Kidney epithelial cell (primary cell): ENCODE measurements around the gene FUT3. TPM values are rescaled to one million over a fixed set of nuclear protein-coding genes. Genes with fewer than 3 reads are reported as not detected.

Source experiments
- DNase-seq: peaks from one replicate; pipeline ENCODE4 v3.0.0-alpha.2; 2010; ENCODE audit warnings: low read depth
- H3K27me3 ChIP-seq: 2 replicates; pipeline ENCODE4 v1.6.0; 2011; ENCODE audit warnings: low read length; ENCODE audit not compliant: control insufficient read depth, insufficient read depth
- H3K36me3 ChIP-seq: 2 replicates; pipeline ENCODE4 v1.5.1; 2011; ENCODE audit warnings: low read length; ENCODE audit not compliant: control insufficient read depth, insufficient read depth
- H3K4me3 ChIP-seq: 2 replicates; pipeline ENCODE4 v1.5.1; 2011; ENCODE audit warnings: low read depth, mild to moderate bottlenecking, control low read depth, low read length
- total RNA-seq: library from RNA; depleted of rRNA; stranded (reverse); fragments of >200 nt; gene quantifications from 2 replicates; pipeline ENCODE4 v1.2.3, GENCODE V29; 2015
- TF ChIP-seq, protein P1 (sequence below): IDR thresholded peaks from 2 replicates; pipeline ENCODE4 v1.5.1; 2011; ENCODE audit warnings: mild to moderate bottlenecking, moderate library complexity, low read length, control low read depth, inconsistent platforms; ENCODE audit not compliant: insufficient read depth, poor library complexity, severe bottlenecking

FUT3 gene
- total RNA-seq, 1 donor from 2014 or later, result 8.8 TPM

DNA sequence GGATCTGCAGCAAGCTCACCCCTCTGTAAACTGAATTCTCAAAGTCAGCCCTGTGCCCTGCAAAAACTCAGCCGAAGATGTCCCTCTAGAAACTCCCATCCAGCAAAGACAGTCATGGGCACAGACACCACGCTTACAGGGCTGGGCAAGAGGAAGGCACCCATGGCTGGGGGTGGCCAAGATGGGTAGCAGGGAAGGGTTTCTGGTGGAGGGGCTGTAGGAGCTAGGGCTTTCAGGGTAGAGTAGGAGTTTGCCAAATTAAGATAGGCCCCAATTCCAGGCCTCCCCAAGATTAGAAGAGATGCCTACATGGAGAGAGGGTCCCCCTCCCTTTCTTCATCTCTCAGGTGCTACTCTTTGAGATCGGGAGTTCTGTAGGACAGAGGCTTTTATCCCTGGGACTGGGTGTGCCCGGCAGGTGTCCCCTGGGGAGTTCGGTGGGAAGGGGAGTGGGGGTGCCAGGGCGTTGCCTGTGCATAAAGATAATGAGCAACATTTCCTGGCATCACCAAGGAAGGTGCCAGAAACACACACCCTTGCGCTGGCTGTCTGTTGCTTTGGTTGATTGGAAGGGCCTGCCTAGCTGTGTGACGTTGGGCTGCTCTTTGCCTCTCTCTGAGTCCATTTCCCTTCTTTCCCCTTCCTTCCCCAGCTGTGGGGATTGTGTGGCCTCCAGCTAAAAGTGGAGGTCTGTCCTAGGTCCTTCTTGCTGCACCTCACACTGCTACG lies 37.0 kb downstream of the FUT3 start:
- no peak for DNase-seq
- no peak overlapping the region for H3K4me3 ChIP-seq
- H3K27me3 ChIP-seq, result peaks cover 12% of the 10 kb centered on the region
- no peaks in the 10 kb centered on the region for H3K36me3 ChIP-seq
- TF ChIP-seq, protein P1, sequence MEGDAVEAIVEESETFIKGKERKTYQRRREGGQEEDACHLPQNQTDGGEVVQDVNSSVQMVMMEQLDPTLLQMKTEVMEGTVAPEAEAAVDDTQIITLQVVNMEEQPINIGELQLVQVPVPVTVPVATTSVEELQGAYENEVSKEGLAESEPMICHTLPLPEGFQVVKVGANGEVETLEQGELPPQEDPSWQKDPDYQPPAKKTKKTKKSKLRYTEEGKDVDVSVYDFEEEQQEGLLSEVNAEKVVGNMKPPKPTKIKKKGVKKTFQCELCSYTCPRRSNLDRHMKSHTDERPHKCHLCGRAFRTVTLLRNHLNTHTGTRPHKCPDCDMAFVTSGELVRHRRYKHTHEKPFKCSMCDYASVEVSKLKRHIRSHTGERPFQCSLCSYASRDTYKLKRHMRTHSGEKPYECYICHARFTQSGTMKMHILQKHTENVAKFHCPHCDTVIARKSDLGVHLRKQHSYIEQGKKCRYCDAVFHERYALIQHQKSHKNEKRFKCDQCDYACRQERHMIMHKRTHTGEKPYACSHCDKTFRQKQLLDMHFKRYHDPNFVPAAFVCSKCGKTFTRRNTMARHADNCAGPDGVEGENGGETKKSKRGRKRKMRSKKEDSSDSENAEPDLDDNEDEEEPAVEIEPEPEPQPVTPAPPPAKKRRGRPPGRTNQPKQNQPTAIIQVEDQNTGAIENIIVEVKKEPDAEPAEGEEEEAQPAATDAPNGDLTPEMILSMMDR, result no peak

DNA sequence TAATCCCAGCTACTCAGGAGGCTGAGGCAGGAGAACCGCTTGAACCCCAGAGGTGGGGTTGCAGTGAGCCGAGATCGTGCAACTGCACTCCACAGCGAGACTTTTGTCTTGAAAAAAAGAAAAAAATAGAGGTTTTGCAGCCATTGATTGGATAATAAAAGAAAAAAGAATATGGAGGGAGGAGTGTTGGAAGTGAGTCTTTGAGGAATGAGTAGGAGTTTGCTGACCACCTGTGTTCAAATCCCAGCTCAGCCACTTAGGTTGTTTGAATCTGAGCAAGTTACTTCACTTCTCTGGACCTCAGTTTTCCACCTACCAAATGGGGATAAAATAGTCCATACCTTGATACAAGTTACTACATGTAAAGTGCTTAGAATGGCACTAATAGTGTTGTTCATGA lies 40.1 kb downstream of the FUT3 start:
- TF ChIP-seq, protein P1, result no peak
- H3K4me3 ChIP-seq, result no peak overlapping the region
- no peak for DNase-seq
- no peaks in the 10 kb centered on the region for H3K36me3 ChIP-seq
- H3K27me3 ChIP-seq, result peaks cover 16% of the 10 kb centered on the region

GRCh38 chr19:5809469-5809868 lies 41.8 kb downstream of the FUT3 start:
- no peak for DNase-seq
- peaks cover 20% of the 10 kb centered on the region for H3K27me3 ChIP-seq
- H3K36me3 ChIP-seq, result no peaks in the 10 kb centered on the region
- no peak overlapping the region for H3K4me3 ChIP-seq
- TF ChIP-seq, protein P1, result no peak

DNA sequence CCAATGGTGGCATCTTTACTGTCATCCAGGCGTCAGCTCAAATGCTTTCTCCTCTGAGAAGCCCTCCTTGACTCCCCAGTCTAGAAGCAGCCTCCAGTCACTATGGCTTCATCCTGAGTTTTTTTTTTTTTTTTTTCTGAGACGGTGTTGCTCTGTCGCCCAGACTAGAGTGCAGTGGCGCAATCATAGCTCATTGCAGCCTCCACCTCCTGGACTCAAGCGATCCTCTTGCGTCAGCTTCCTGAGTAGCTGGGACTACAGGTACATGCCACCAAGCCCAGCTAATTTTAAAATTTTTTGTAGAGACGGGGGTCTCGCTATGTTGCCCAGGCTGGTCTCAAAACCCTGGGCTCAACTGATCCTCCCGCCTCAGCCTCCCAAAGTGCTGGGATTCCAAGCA lies 42.2 kb downstream of the FUT3 start:
- TF ChIP-seq, protein P1, result no peak
- Histone ChIP-seq H3K27me3 (peaks cover 22% of the 10 kb centered on the region), H3K36me3 (no peaks in the 10 kb centered on the region), H3K4me3 (no peak overlapping the region)
- no peak for DNase-seq

GRCh38 chr19:5808120-5808816 lies 43.0 kb downstream of the FUT3 start:
- Histone ChIP-seq H3K27me3 (peaks cover 25% of the 10 kb centered on the region), H3K36me3 (no peaks in the 10 kb centered on the region), H3K4me3 (no peak overlapping the region)
- TF ChIP-seq, protein P1, result no peak
- no peak for DNase-seq
